Nephron progenitor cell (in vitro differentiated cells): ENCODE data around the gene CALML4.
"Not testable (repeated sequence)": the region's sequence is repeated elsewhere in the genome, so short reads cannot be mapped to it uniquely, and the experiment has no call there.

ENCODE experiments used
- DNase-seq: peaks from one replicate; pipeline ENCODE4 v3.0.0; 2021
- H3K27ac Mint-ChIP-seq: 2 replicates; pipeline ENCODE4 v1.8.0; 2021; ENCODE audit warnings: mild to moderate bottlenecking, moderate library complexity, mixed read lengths
- H3K27me3 Mint-ChIP-seq: 2 replicates; pipeline ENCODE4 v1.8.0; 2021; ENCODE audit warnings: mild to moderate bottlenecking, low read depth, mixed read lengths; ENCODE audit not compliant: poor library complexity
- H3K36me3 Mint-ChIP-seq: 2 replicates; pipeline ENCODE4 v1.8.0; 2021; ENCODE audit warnings: low read depth, mixed read lengths
- H3K4me1 Mint-ChIP-seq: 2 replicates; pipeline ENCODE4 v1.8.0; 2021; ENCODE audit warnings: mixed read lengths
- H3K4me3 Mint-ChIP-seq: 2 replicates; pipeline ENCODE4 v1.8.0; 2021; ENCODE audit warnings: mild to moderate bottlenecking, moderate library complexity, mixed read lengths
- H3K9me3 Mint-ChIP-seq: 2 replicates; pipeline ENCODE4 v1.8.0; 2021; ENCODE audit warnings: mild to moderate bottlenecking, moderate library complexity, mixed read lengths
- CTCF ChIP-seq: fragments of 200-600 bp; sonication (generic); IDR thresholded peaks from 2 replicates; pipeline ENCODE4 v1.5.0; 2021; ENCODE audit warnings: antibody characterized with exemption

CALML4 gene

GRCh38 chr15:68173119-68173518 lies 32.0 kb downstream of the CALML4 start:
- Mint-ChIP-seq H3K27me3 (no peaks in the 10 kb centered on the region), H3K36me3 (peaks cover 57% of the 10 kb centered on the region), H3K4me1 (no peaks in the 10 kb centered on the region), H3K27ac (no peak overlapping the region), H3K4me3 (no peak overlapping the region), H3K9me3 (no peaks in the 10 kb centered on the region)
- DNase-seq, result no peak
- no peak for TF ChIP-seq CTCF

- not testable (repeated sequence) for H3K4me1 Mint-ChIP-seq, DNase-seq, H3K9me3 Mint-ChIP-seq, H3K27ac Mint-ChIP-seq, H3K4me3 Mint-ChIP-seq, H3K27me3 Mint-ChIP-seq
- H3K36me3 Mint-ChIP-seq, result peaks cover 52% of the 10 kb centered on the region
Measured at GRCh38 chr15:68172037-68172436, 33.1 kb downstream of the CALML4 start.

GRCh38 chr15:68166847-68167246 lies 38.3 kb downstream of the CALML4 start:
- Mint-ChIP-seq H3K36me3 (peaks cover 51% of the 10 kb centered on the region), H3K4me1 (no peaks in the 10 kb centered on the region), H3K27me3 (no peaks in the 10 kb centered on the region), H3K4me3 (no peak overlapping the region), H3K9me3 (no peaks in the 10 kb centered on the region), H3K27ac (no peak overlapping the region)
- DNase-seq, result no peak
- no peak for TF ChIP-seq CTCF

- H3K27ac Mint-ChIP-seq, result no peak overlapping the region
- no peaks in the 10 kb centered on the region for H3K27me3 Mint-ChIP-seq
- peaks cover 64% of the 10 kb centered on the region for H3K36me3 Mint-ChIP-seq
- H3K4me3 Mint-ChIP-seq, result no peak overlapping the region
- H3K9me3 Mint-ChIP-seq, result peaks cover 14% of the 10 kb centered on the region
- H3K4me1 Mint-ChIP-seq, result no peaks in the 10 kb centered on the region
- no peak for TF ChIP-seq CTCF
- no peak for DNase-seq
Measured at GRCh38 chr15:68163191-68163590, 41.9 kb downstream of the CALML4 start.

GRCh38 chr15:68158046-68158628 lies 47.0 kb downstream of the CALML4 start:
- Mint-ChIP-seq H3K9me3 (peaks cover 14% of the 10 kb centered on the region), H3K4me3 (no peak overlapping the region), H3K36me3 (peaks cover 43% of the 10 kb centered on the region)

GRCh38 chr15:68157074-68157473 lies 48.1 kb downstream of the CALML4 start:
- no peaks in the 10 kb centered on the region for H3K27me3 Mint-ChIP-seq
- H3K4me1 Mint-ChIP-seq, result peaks cover 21% of the 10 kb centered on the region
- TF ChIP-seq CTCF, result no peak
- peaks cover 37% of the 10 kb centered on the region for H3K36me3 Mint-ChIP-seq
- H3K27ac Mint-ChIP-seq, result no peak overlapping the region
- no peak for DNase-seq
- H3K4me3 Mint-ChIP-seq, result no peak overlapping the region
- H3K9me3 Mint-ChIP-seq, result peaks cover 14% of the 10 kb centered on the region

More at GRCh38 chr15:68158046-68158628, 47.0 kb downstream of the CALML4 start:
- no peak for TF ChIP-seq CTCF
- Mint-ChIP-seq H3K27me3 (no peaks in the 10 kb centered on the region), H3K27ac (no peak overlapping the region), H3K4me1 (peaks cover 14% of the 10 kb centered on the region)
- no peak for DNase-seq
